Common myeloid progenitor, CD34-positive (primary cell): Measurements from ENCODE around the gene MOCS2.

Experiments used
- CTCF ChIA-PET: fragments of 350-600 bp; sonication (Branson Sonifier 250); formaldehyde crosslinking; loops from one replicate; lab custom pipeline; 2021; ENCODE audit warnings: antibody characterized with exemption; lab: Charles Lee
- POLR2A ChIA-PET: fragments of 350-600 bp; sonication (Branson Sonifier 250); formaldehyde crosslinking; loops from one replicate; lab custom pipeline; 2021; ENCODE audit warnings: antibody characterized with exemption; lab: Charles Lee
- DNase-seq, 3 donors: peaks; one replicate each; pipeline versions ENCODE4 v3.0.0 to v3.0.0-alpha.2; 2013
- H3K27ac ChIP-seq, 2 experiments: 1 replicate in 1 of 2; 2 replicates in 1 of 2; pipeline ENCODE4 v1.7.0; 2013; ENCODE audit warnings: inconsistent platforms in 2 of 2, low read length in 2 of 2, mild to moderate bottlenecking in 2 of 2, low read depth in 1 of 2, moderate library complexity in 1 of 2; ENCODE audit not compliant: severe bottlenecking in 2 of 2, insufficient read depth in 1 of 2, poor library complexity in 1 of 2
- H3K27me3 ChIP-seq, 5 experiments: replicated peaks in 2 of 5; 1 replicate in 3 of 5; 2 replicates in 2 of 5; pipeline versions ENCODE4 v1.6.1 to v1.7.0; 2013; ENCODE audit warnings: low read length in 4 of 5, mild to moderate bottlenecking in 2 of 5, moderate library complexity in 2 of 5, inconsistent platforms in 1 of 5; ENCODE audit not compliant: insufficient read depth in 5 of 5, control insufficient read depth in 4 of 5
- H3K36me3 ChIP-seq, 4 experiments: 1 replicate in 2 of 4; 2 replicates in 2 of 4; pipeline versions ENCODE4 v1.6.1 to v1.7.0; 2013; ENCODE audit warnings: low read length in 3 of 4, control low read depth in 1 of 4, mild to moderate bottlenecking in 1 of 4; ENCODE audit not compliant: control insufficient read depth in 4 of 4, insufficient read depth in 4 of 4
- H3K4me1 ChIP-seq, 4 experiments: 1 replicate in 3 of 4; 2 replicates in 1 of 4; pipeline versions ENCODE4 v1.6.1 to v1.7.1; 2013; ENCODE audit warnings: low read length in 3 of 4, mild to moderate bottlenecking in 3 of 4, control low read depth in 1 of 4, inconsistent platforms in 1 of 4, moderate library complexity in 1 of 4; ENCODE audit not compliant: control insufficient read depth in 4 of 4, insufficient read depth in 4 of 4; ENCODE audit errors: control extremely low read depth in 1 of 4
- H3K4me3 ChIP-seq, 7 experiments: 1 replicate in 4 of 7; 2 replicates in 3 of 7; pipeline versions ENCODE4 v1.5.1 to v1.7.0; 2013; ENCODE audit warnings: mild to moderate bottlenecking in 7 of 7, low read length in 6 of 7, moderate library complexity in 6 of 7, inconsistent platforms in 2 of 7, low read depth in 2 of 7, control low read depth in 1 of 7; ENCODE audit not compliant: insufficient read depth in 4 of 7, control insufficient read depth in 1 of 7; ENCODE audit errors: extremely low read depth in 1 of 7
- H3K9me3 ChIP-seq, 5 experiments: 1 replicate in 4 of 5; 2 replicates in 1 of 5; pipeline versions ENCODE4 v1.6.1 to v1.7.1; 2013; ENCODE audit warnings: low read length in 4 of 5, mild to moderate bottlenecking in 2 of 5, inconsistent platforms in 1 of 5, low read depth in 1 of 5, moderate library complexity in 1 of 5; ENCODE audit not compliant: control insufficient read depth in 4 of 5, insufficient read depth in 2 of 5; ENCODE audit errors: control extremely low read depth in 1 of 5
- WGBS: methylation state at CpG from one replicate; pipeline ENCODE4 v1.1.5; 2013; ENCODE audit not compliant: insufficient coverage; 5-methylcytosine and 5-hydroxymethylcytosine counted together

MOCS2 gene

DNA sequence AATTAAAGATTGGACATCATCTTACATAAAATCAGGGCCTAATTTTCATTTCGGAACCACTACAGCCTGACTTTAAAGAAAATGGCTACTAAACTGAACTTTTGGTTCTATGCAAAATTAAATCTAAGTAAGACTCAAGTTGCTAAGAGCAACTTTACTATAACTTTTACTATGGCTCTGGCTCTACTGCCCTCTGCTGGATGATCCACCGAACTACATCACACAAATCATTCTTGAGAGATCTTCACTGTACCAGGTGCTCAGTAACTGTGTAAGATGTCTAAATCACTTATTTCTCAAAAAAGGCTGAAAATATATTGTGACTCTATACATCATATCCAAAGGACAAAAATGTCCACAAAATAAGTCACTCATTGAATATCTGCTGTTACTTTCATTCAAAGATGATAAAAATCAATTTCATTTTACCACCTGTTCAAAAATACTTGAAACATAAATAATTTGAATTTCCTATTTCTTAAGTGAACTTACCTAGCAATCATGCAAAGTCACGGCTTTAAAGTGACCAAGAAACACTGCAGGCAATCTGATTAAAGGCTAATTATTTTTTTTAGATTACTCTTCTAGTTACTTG, 13.5 kb downstream of the MOCS2 start:
- 20% methylated on average over 1 of the region's 3 CpGs for WGBS
- CTCF ChIA-PET: interaction anchor here (0.6 to 7.5 kb wide), 10 partner anchors 9 to 159 kb away, joined by 3 to 124 read pairs (median 4); no protein-coding TSS in a partner anchor

DNA sequence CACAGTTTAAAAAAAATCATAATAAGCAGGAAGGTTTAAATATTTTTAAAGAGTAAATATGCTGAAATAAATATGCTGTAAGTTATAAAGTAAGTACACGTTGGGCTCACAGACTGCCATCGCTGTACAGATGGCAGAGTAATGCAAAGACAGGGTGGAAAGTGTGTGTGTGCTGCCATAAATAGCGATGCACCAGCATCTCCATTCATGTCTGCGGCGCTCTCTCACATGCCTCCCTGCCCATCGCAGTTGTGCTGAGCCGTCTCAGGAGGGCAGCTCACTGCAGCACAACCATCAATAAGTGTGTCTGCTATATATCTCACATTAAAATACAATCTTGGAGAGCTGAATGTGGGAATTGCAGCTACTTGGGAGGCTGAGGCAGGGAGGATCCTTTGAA, 14.3 kb downstream of the MOCS2 start:
- peaks cover 5 to 25% (median 16%) of the 10 kb centered on the region in 4 experiments for H3K36me3 ChIP-seq
- CTCF ChIA-PET: interaction anchor here (0.7 to 7.5 kb wide), 7 partner anchors 10 to 158 kb away, joined by 3 to 124 read pairs (median 4); no protein-coding TSS in a partner anchor
- H3K27me3 ChIP-seq: no peaks in the 10 kb centered on the region
- no peak overlapping the region for H3K27ac ChIP-seq
- WGBS: 100% methylated on average over 2 of the region's 7 CpGs
- POLR2A ChIA-PET: no interaction called here
- H3K4me1 ChIP-seq: no peaks in the 10 kb centered on the region
- no peak overlapping the region for H3K4me3 ChIP-seq
- H3K9me3 ChIP-seq: no peaks in the 10 kb centered on the region
- DNase-seq: no peak

More for the DNA sequence above, 13.5 kb downstream of the MOCS2 start:
- no peaks in the 10 kb centered on the region for H3K9me3 ChIP-seq
- DNase-seq: peak; percentile 62 to 85 (median 78)
- no peaks in the 10 kb centered on the region for H3K4me1 ChIP-seq
- POLR2A ChIA-PET: no interaction called here
- no peak overlapping the region for H3K4me3 ChIP-seq
- peaks cover 5 to 31% (median 20%) of the 10 kb centered on the region in 4 experiments for H3K36me3 ChIP-seq
- no peak overlapping the region for H3K27ac ChIP-seq
- no peaks in the 10 kb centered on the region for H3K27me3 ChIP-seq

DNA sequence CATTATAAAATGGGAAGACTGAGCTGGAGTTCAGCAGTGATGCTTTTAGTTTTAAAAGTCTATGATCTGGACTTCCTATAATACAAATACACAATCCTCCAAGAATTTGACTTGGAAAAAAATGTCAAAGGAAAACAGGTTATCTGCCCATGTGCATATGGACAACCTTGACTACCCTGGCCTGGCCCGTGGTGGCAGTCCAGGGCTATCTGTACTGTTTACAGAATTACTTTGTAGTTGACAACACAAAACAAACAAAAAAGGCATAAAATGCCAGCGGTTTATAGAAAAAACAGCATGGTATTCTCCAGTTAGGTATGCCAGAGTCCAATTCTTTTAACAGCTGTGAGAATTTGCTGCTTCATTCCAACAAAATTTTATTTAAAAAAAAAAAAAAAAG, 17.3 kb downstream of the MOCS2 start:
- ChIA-PET POLR2A (interaction anchor here (0.6 kb wide), 1 partner anchor 1895 kb away, joined by 4 read pairs; no protein-coding TSS in a partner anchor), CTCF (interaction anchor here (0.7 to 3.2 kb wide), 4 partner anchors 27 to 143 kb away, joined by 5 to 33 read pairs (median 8); no protein-coding TSS in a partner anchor)
- DNase-seq: no peak
- Histone ChIP-seq H3K27me3 (no peaks in the 10 kb centered on the region), H3K9me3 (no peaks in the 10 kb centered on the region), H3K4me1 (no peaks in the 10 kb centered on the region), H3K27ac (no peak overlapping the region), H3K4me3 (no peak overlapping the region), H3K36me3 (peaks cover 0 to 5% (median 1%) of the 10 kb centered on the region in 4 experiments)
- WGBS: 92% methylated on average over 2 of the region's 2 CpGs

DNA sequence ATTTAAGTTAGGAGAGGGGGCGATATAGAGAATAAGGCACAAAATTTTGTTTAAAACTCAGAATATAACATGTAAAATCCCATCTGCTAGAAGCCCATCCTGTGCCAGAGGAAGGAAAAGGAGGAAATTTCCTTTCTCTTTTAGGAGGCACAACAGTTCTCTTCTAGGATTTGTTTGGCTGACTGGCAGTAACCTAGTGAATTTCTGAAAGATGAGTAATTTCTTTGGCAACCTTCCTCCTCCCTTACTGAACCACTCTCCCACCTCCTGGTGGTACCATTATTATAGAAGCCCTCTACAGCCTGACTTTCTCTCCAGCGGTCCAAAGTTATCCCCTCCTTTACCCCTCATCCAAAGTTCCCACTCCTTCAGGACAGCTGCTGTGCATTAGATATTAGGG, 18.3 kb downstream of the MOCS2 start:
- no peak for DNase-seq
- ChIA-PET POLR2A (no interaction called here), CTCF (interaction anchor here (3.2 kb wide), 1 partner anchor 142 kb away, joined by 33 read pairs; no protein-coding TSS in a partner anchor)
- no CpG with 5 or more reads among the region's 2 CpGs for WGBS
- no peaks in the 10 kb centered on the region for H3K4me1 ChIP-seq
- no peaks in the 10 kb centered on the region for H3K9me3 ChIP-seq
- no peak overlapping the region for H3K27ac ChIP-seq
- H3K27me3 ChIP-seq: no peaks in the 10 kb centered on the region
- H3K36me3 ChIP-seq: peaks cover 0 to 5% (median 1%) of the 10 kb centered on the region in 4 experiments
- no peak overlapping the region for H3K4me3 ChIP-seq

DNA sequence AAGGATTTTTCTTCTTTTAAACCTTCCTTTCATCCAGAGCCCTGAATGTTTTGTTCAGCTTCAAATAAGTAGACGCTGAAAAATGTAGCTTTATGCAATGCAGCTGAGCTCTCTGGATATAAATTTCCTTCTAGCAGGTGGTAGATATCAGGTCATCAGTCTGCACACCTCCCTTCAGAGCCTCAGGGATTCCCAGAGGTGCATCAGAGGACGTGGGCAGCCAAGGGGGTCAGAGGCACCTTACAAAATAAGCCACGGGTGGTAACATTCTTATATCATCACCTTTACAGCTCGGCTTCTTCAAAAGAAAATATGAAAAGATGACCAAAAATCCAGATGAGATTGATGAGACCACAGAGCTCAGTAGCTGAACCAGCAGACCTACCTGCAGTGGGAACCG, 19.3 kb downstream of the MOCS2 start:
- POLR2A ChIA-PET: no interaction called here
- peaks cover 0 to 5% (median 1%) of the 10 kb centered on the region in 4 experiments for H3K36me3 ChIP-seq
- no peak overlapping the region for H3K27ac ChIP-seq
- DNase-seq: no peak
- no peaks in the 10 kb centered on the region for H3K27me3 ChIP-seq
- 100% methylated on average over 5 of the region's 5 CpGs for WGBS
- H3K4me3 ChIP-seq: no peak overlapping the region
- H3K9me3 ChIP-seq: no peaks in the 10 kb centered on the region
- no peaks in the 10 kb centered on the region for H3K4me1 ChIP-seq
- CTCF ChIA-PET: interaction anchor here (1.1 to 2.5 kb wide), 2 partner anchors 9 to 142 kb away, joined by 5 to 25 read pairs; no protein-coding TSS in a partner anchor

DNA sequence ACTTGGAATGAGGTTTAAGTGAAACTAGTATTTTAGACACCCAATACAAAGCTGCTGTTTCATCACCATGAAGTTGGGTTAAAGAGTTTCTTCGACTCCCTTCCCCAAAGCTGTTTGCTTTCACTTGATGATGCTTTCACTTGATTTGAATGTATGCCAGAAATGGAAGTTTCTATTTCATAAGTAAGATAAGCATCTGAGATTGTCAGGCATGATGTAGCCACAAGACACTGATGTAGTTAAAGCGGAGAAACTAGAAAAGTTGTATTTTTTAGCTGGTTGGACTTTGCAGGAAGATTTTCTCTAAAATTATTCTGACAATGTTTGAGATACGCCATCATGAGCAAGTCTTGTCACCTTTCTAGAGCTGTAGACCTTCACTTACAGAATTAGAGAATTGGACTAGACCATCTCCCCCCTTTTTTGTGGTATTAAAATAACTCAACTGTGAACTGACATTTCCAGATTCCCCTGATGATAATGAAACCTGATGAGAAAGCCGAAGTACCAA, 20.0 kb downstream of the MOCS2 start:
- POLR2A ChIA-PET: no interaction called here
- Histone ChIP-seq H3K4me3 (no peak overlapping the region), H3K9me3 (no peaks in the 10 kb centered on the region), H3K27me3 (no peaks in the 10 kb centered on the region), H3K27ac (no peak overlapping the region), H3K36me3 (peaks cover 0 to 5% (median 1%) of the 10 kb centered on the region in 4 experiments), H3K4me1 (no peaks in the 10 kb centered on the region)
- DNase-seq: peak; percentile 4 to 40 (median 31)
- WGBS: 95% methylated on average over 3 of the region's 4 CpGs
- CTCF ChIA-PET: interaction anchor here (1.1 to 2.5 kb wide), 2 partner anchors 10 to 141 kb away, joined by 5 to 25 read pairs; no protein-coding TSS in a partner anchor

DNA sequence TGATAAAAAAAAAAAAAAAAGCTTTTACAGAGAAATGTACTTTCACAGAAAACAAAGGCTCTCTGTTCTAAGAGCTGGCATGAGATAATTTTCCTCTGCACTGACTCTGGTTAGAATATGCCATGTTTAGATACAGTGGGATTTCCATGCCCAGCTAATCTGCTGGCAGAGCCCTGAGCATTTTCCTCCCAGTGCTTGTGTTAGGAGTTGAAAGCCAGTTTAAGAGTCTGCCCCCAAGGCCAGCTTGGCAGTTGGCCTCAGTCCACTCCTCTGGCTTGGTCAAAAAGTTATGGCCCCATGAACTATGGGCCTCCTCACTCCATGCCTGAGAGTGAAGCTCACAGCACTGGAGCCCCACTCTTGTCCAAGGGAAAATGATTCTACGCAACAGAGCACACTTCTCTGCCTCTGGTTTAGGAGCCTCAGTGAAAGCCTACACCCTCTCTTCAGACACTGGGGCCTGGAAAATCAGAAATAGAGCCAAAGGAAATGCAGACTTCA, 21.9 kb downstream of the MOCS2 start:
- WGBS: 100% methylated on average over 1 of the region's 1 CpG
- ChIA-PET POLR2A (no interaction called here), CTCF (interaction anchor here (1.0 to 1.5 kb wide), 4 partner anchors 9 to 138 kb away, joined by 3 to 5 read pairs (median 3); no protein-coding TSS in a partner anchor)
- no peaks in the 10 kb centered on the region for H3K4me1 ChIP-seq
- no peak for DNase-seq
- no peak overlapping the region for H3K27ac ChIP-seq
- no peak overlapping the region for H3K4me3 ChIP-seq
- H3K27me3 ChIP-seq: no peaks in the 10 kb centered on the region
- peaks cover 0 to 5% (median 1%) of the 10 kb centered on the region in 4 experiments for H3K36me3 ChIP-seq
- no peaks in the 10 kb centered on the region for H3K9me3 ChIP-seq
